K562 (cell line): ENCODE measurements around the gene CRLF1. TPM values are rescaled to one million over a fixed set of nuclear protein-coding genes. Genes with fewer than 3 reads are reported as not detected.

ENCODE experiments used
- CXXC5 ChIP-seq: fragments of 250-450 bp; sonication (Bioruptor Pico); IDR thresholded peaks from 2 replicates; pipeline ENCODE4 v1.8.0; 2022; ENCODE audit warnings: inconsistent platforms, mild to moderate bottlenecking, moderate library complexity
- EP300 ChIP-seq: IDR thresholded peaks from 2 replicates; pipeline ENCODE4 v1.6.1; 2012; ENCODE audit warnings: low read length, improper control_type of control experiment
- EZH2 ChIP-seq: IDR thresholded peaks from 2 replicates; pipeline ENCODE4 v1.6.1; 2012; ENCODE audit warnings: low read depth, mild to moderate bottlenecking, inconsistent platforms, low read length, borderline replicate concordance
- KAT2B ChIP-seq: IDR thresholded peaks from one replicate; pipeline ENCODE4 v1.6.1; 2012; ENCODE audit warnings: low read depth, mild to moderate bottlenecking, control low read depth, inconsistent platforms, low read length, moderate library complexity
- LARP7 ChIP-seq: fragments of 450-650 bp; IDR thresholded peaks from 2 replicates; pipeline ENCODE4 v1.6.1; 2016
- MXD1 ChIP-seq: fragments of 250-450 bp; sonication (Bioruptor Pico); IDR thresholded peaks from 2 replicates; pipeline ENCODE4 v1.8.0; 2021; ENCODE audit warnings: borderline replicate concordance, mild to moderate bottlenecking, moderate library complexity; ENCODE audit not compliant: poor library complexity, severe bottlenecking
- NCOA4 ChIP-seq: fragments of 450-650 bp; IDR thresholded peaks from 2 replicates; pipeline ENCODE4 v1.6.1; 2018; ENCODE audit warnings: mild to moderate bottlenecking; ENCODE audit not compliant: partially characterized antibody
- NR2C1 ChIP-seq, 2 experiments: fragments of 450-650 bp; IDR thresholded peaks; 2 replicates each; pipeline ENCODE4 v1.6.1; 2017; ENCODE audit warnings: mild to moderate bottlenecking in 2 of 2, antibody characterized with exemption in 1 of 2, inconsistent platforms in 1 of 2, missing compliant biosample characterization in 1 of 2, missing genetic modification characterization in 1 of 2
- POLR2G ChIP-seq: fragments of 200-400 bp; formaldehyde crosslinking; IDR thresholded peaks from 2 replicates; pipeline ENCODE4 v1.6.1; 2017; ENCODE audit warnings: low read depth, mild to moderate bottlenecking, antibody characterized with exemption, low read length, moderate library complexity
- POLR3G ChIP-seq: IDR thresholded peaks from 2 replicates; pipeline ENCODE4 v1.6.1; 2011; ENCODE audit not compliant: insufficient read length, insufficient replicate concordance; ENCODE audit errors: extremely low read depth
- SAFB2 ChIP-seq: fragments of 200-400 bp; formaldehyde crosslinking; IDR thresholded peaks from 2 replicates; pipeline ENCODE4 v1.6.1; 2018; ENCODE audit warnings: borderline replicate concordance, low read length, low read depth, moderate library complexity; ENCODE audit not compliant: severe bottlenecking
- TCFL5 ChIP-seq: fragments of 250-450 bp; sonication (Bioruptor Pico); conservative IDR thresholded peaks from 2 replicates; pipeline ENCODE4 v1.6.1; 2021; ENCODE audit warnings: mild to moderate bottlenecking, moderate library complexity, matching md5 sums
- ZBTB5 ChIP-seq: fragments of 450-650 bp; IDR thresholded peaks from 2 replicates; pipeline ENCODE4 v1.6.1; 2017; ENCODE audit warnings: antibody characterized with exemption
- ZKSCAN1 ChIP-seq: fragments of 150-350 bp; IDR thresholded peaks from 2 replicates; pipeline ENCODE4 v1.6.1; 2016; ENCODE audit warnings: low read depth, low read length
- ZNF197 ChIP-seq: fragments of 200-800 bp; sonication (Bioruptor generic); IDR thresholded peaks from 2 replicates; pipeline ENCODE4 v1.6.1; 2016; ENCODE audit warnings: low read depth, missing genetic modification characterization, missing compliant biosample characterization
- ZNF23 ChIP-seq: fragments of 250-450 bp; sonication (Bioruptor Pico); IDR thresholded peaks from 2 replicates; pipeline ENCODE4 v1.4.0; 2020; ENCODE audit warnings: mild to moderate bottlenecking
- ZNF253 ChIP-seq: fragments of 250-450 bp; sonication (Bioruptor Pico); conservative IDR thresholded peaks from 2 replicates; pipeline ENCODE4 v1.6.1; 2021; ENCODE audit warnings: mild to moderate bottlenecking
- ZNF75A ChIP-seq: fragments of 450-650 bp; formaldehyde crosslinking; IDR thresholded peaks from 2 replicates; pipeline ENCODE4 v1.4.0; 2020; ENCODE audit warnings: mild to moderate bottlenecking
- ZNF764 ChIP-seq: fragments of 250-450 bp; sonication (Bioruptor Pico); IDR thresholded peaks from 2 replicates; pipeline ENCODE4 v1.4.0; 2020; ENCODE audit warnings: low read depth, mild to moderate bottlenecking, moderate library complexity
- ZNF778 ChIP-seq: fragments of 450-650 bp; formaldehyde crosslinking; IDR thresholded peaks from 2 replicates; pipeline ENCODE4 v1.4.0; 2020; ENCODE audit warnings: mild to moderate bottlenecking, moderate library complexity
- ZNF785 ChIP-seq: fragments of 250-450 bp; sonication (Bioruptor Pico); IDR thresholded peaks from 2 replicates; pipeline ENCODE4 v1.4.0; 2020; ENCODE audit warnings: mild to moderate bottlenecking
- polyA plus RNA-seq, 8 experiments: library from polyadenylated mRNA; depleted of rRNA in 4 of 8; stranded (reverse) in 5 of 8; unstranded in 3 of 8; fragments of >200 nt; fragmentation: Nextera tagmentation in 2 of 8; fragmentation: Illumina TruSeq in 1 of 8; extraction: Ambion mirVana in 2 of 8; extraction: Trizol in 1 of 8; gene quantifications; 2 replicates each; pipeline versions ENCODE4 v1.2.1 to v1.2.3, GENCODE V29; 2011 to 2014; ENCODE audit warnings: inconsistent platforms in 1 of 8, missing spikeins in 1 of 8
- total RNA-seq, 7 experiments: library from RNA; depleted of rRNA in 6 of 7; stranded (reverse); fragments of >200 nt in 6 of 7; fragmentation: Illumina TruSeq in 2 of 7; extraction: Trizol in 2 of 7; gene quantifications; 2 replicates each; pipeline versions ENCODE4 v1.2.1 to v1.2.3, GENCODE V29; 2011 to 2021; ENCODE audit warnings: low replicate concordance in 1 of 7

CRLF1 gene
- total and polyA plus RNA-seq, 9 of the 15 experiments (the other 6 are each of a cell fraction or from before 2014, with no cell fraction given), result 0.85 to 3.6 (median 1.7) TPM

- TF ChIP-seq SAFB2, result no peak
- TF ChIP-seq NCOA4, result no peak
- no peak for TF ChIP-seq POLR3G
- no peak for TF ChIP-seq TCFL5 (CRISPR knock-in tag)
- no peak for TF ChIP-seq LARP7
- TF ChIP-seq ZNF785 (CRISPR knock-in tag), result no peak
- peak; percentile 13; the same call in 1 of the 2 replicates for TF ChIP-seq EP300
- TF ChIP-seq ZNF253 (CRISPR knock-in tag), result no peak
- TF ChIP-seq ZNF75A, result no peak
- no peak for TF ChIP-seq MXD1
- no peak for TF ChIP-seq EZH2
- no peak for TF ChIP-seq ZNF778 (CRISPR knock-in tag)
- no peak for TF ChIP-seq ZNF764 (CRISPR knock-in tag)
- TF ChIP-seq NR2C1 (IDR thresholded peaks at IDR 0.05), result no peak
- TF ChIP-seq NR2C1 (tag; IDR thresholded peaks at IDR 0.05), result no peak
- no peak for TF ChIP-seq KAT2B
- peak; percentile 67 for TF ChIP-seq POLR2G
- TF ChIP-seq ZKSCAN1, result no peak
- TF ChIP-seq ZBTB5, result no peak
- no peak for TF ChIP-seq ZNF23 (CRISPR knock-in tag)
- no peak for TF ChIP-seq ZNF197 (CRISPR knock-in tag)
- TF ChIP-seq CXXC5 (CRISPR knock-in tag), result no peak
Measured at GRCh38 chr19:18590273-18591272, 16.0 kb downstream of the CRLF1 start (continued).
